ENCODE measurements around the gene TSEN15. TPM values are rescaled to one million over a fixed set of nuclear protein-coding genes. Genes with fewer than 3 reads are reported as not detected.
"Not testable (repeated sequence)": the region's sequence is repeated elsewhere in the genome, so short reads cannot be mapped to it uniquely, and the experiment has no call there.

Gene TSEN15
- total RNA-seq, 2 experiments from 2014 or later = 50.4 to 51.5 TPM

GRCh38 chr1:184080309-184080708 lies 28.8 kb downstream of the TSEN15 start:
- ChIA-PET POLR2A (no interaction called here), CTCF (no interaction called here)

GRCh38 chr1:184082541-184083415 lies 31.2 kb downstream of the TSEN15 start:
- ChIA-PET POLR2A (no interaction called here), CTCF (no interaction called here)

GRCh38 chr1:184085667-184086066 lies 34.1 kb downstream of the TSEN15 start:
- ChIA-PET CTCF (no interaction called here), POLR2A (no interaction called here)

GRCh38 chr1:184088037-184088436 lies 36.5 kb downstream of the TSEN15 start:
- POLR2A ChIA-PET = no interaction called here
- CTCF ChIA-PET = no interaction called here

- POLR2A ChIA-PET = no interaction called here
- CTCF ChIA-PET = no interaction called here
Measured at GRCh38 chr1:184093071-184093470, 41.5 kb downstream of the TSEN15 start.

DNA sequence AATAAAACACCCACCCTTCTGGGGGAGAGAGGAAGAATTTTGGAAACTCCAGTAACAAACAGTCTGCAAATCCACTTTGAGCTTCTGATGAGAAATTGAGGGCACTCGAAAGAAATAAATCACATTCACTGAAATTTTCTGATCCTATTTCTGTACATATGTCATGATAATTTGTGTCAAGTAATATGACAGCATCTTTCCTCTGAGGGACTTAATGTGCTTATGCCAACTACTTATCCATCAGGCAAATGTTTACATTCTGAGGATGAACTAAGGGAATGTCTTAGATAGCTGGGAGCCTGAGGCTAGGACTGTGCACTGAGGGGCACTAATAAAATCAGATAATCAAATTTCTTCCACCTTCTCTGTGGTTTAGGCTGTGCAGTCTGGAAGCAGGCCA lies 44.5 kb downstream of the TSEN15 start:
- CTCF ChIA-PET = no interaction called here
- POLR2A ChIA-PET = no interaction called here

GRCh38 chr1:184096580-184096979 lies 45.0 kb downstream of the TSEN15 start:
- CTCF ChIA-PET, POLR2A ChIA-PET: not testable (repeated sequence)

- CTCF ChIA-PET = interaction anchor here (0.6 kb wide), 1 partner anchor 59 kb away, joined by 3 read pairs; no protein-coding TSS in a partner anchor
- POLR2A ChIA-PET = no interaction called here
Measured at GRCh38 chr1:184101141-184101540, 49.6 kb downstream of the TSEN15 start.

DNA sequence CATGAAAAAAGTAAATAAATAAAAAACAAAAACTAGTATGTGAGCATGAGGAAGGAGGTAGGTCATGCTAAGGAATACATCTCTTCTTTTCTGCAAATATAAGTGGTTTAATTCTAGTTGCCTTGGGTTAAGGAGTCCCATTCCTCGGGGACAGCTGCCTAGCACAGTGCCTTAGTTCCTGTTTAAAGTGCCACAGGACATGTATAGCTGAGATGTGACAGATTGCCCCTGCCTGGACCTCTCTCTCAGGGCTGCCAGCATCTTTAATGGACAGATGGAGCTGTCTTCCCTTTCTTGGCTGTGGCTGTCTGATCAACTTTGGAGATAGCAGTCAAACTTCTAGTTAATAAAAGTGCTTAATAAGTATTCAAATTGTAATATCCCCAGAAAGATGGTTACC lies 50.0 kb downstream of the TSEN15 start:
- ChIA-PET CTCF (interaction anchor here (0.6 kb wide), 1 partner anchor 59 kb away, joined by 3 read pairs; no protein-coding TSS in a partner anchor), POLR2A (no interaction called here)

- ChIA-PET POLR2A (no interaction called here), CTCF (no interaction called here)
Measured at GRCh38 chr1:184110272-184111204, 59.0 kb downstream of the TSEN15 start.

DNA sequence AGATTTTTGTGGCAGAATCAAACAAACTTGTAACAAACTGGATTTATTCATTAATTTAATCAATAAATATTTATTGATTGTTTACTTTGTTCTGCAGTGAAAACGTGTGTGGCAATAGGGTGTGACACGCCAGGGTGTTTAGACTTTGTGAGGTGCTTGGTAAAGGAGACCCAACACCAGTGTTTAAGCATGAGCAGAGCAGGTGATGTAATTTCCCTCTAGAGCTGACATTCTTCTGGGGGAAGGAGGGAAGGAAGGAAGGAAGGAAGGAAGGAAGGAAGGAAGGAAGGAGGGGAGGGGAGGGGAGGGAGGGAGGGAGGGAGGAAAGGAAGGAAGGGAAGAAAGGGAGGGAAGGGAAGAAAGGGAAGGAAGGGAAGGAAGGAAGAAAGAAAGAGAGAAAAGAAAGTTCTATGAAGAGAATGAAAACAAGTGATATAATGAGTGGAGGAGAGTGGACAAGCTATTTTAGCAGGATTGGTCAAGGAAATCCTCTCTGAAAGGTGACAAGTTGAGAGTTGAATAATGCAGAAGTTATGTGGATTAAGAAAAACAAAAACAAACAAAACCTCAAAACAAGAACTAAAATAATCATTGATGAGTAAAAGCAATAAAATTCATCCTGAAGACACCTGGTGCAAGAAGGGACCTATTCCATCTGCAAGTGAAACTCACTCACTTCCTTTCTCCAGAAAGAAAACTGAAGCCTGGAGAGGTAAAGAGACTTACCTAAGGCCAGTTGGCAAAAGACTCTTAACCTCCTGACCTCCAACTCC lies 60.8 kb downstream of the TSEN15 start:
- ChIA-PET POLR2A (no interaction called here), CTCF (no interaction called here)

DNA sequence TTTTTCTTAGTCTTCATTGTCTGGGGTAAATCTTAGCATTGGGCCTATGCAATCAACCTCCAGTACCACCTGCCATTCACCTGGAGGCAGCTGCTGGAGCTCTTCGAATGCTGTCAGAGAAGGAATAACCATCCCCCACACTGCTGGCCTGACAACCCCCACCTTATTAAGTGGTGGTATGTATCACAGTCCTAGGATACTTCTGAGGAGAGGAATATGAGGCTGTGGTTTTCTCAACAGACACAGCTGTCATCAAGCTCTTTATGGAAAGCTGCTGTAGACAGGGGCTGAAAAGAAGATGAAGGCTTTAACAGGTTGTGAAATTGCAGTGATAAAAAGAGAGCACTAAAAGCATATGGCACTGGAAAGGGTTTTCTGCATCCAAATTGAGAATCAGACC lies 61.7 kb downstream of the TSEN15 start:
- CTCF ChIA-PET = no interaction called here
- POLR2A ChIA-PET = no interaction called here

DNA sequence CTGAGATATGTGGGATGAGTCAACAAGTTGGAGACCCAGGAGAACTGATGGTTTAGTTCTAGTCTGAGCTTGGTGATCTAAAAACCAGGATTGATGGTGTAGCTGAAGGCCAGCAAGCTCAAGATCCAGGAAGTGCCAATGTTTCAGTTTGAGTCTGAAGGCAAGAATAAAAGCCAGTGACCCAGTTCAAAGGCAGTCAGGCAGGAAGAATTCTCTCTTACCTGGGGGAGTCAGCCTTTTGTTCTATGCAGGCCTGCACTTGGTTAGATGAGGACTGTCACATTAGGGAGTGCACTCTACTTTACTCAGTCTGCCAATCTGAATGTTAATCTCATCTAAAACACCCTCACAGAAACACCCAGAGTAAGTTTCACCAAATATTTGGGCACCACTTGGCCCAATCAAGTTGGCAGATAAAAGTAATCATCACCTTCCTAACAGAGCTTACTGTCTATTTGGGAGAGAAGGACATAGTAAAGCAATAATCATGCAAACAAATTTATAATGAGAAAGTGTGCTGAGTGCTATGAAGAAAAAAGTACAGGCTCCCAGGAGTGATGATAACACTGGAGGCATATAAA lies 63.4 kb downstream of the TSEN15 start:
- POLR2A ChIA-PET = no interaction called here
- CTCF ChIA-PET = no interaction called here

- CTCF ChIA-PET = no interaction called here
- POLR2A ChIA-PET = no interaction called here
Measured at GRCh38 chr1:184116287-184116686, 64.8 kb downstream of the TSEN15 start.

DNA sequence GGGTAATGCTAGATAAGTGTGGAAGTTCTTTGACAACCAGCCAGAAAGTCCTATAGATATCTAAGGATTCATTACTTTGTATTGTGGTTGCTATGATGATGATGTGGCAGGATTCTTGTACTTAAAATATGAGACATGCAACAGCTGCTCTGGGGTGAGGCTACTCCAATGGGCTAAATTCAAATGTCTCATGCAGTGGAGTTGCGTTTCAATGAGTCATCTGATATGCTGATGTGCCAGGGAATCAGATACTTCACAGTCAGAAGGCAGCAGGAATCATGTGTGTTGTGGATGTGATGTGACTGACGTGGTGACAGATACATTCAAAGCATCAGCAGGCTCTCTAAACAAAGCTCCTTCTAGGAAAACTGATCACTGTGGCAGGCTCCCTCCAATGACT lies 66.5 kb downstream of the TSEN15 start:
- POLR2A ChIA-PET = no interaction called here
- CTCF ChIA-PET = no interaction called here

Other genes with a start within 250 kb of the TSEN15 start
- 1 to 10 TPM; 1.6 to 2.0 TPM for gene RGL1, start 246.6 kb upstream of the TSEN15 start, total RNA-seq
- 1 to 10 TPM; 4.1 to 4.7 TPM for gene COLGALT2, start 14.0 kb upstream of the TSEN15 start, total RNA-seq

Measured in activated CD8-positive, alpha-beta memory T cell treated with anti-CD3 and anti-CD28 coated beads for 36 hours (primary cell).